Measurements from ENCODE around the gene TMC1.

The TMC1 gene

DNA sequence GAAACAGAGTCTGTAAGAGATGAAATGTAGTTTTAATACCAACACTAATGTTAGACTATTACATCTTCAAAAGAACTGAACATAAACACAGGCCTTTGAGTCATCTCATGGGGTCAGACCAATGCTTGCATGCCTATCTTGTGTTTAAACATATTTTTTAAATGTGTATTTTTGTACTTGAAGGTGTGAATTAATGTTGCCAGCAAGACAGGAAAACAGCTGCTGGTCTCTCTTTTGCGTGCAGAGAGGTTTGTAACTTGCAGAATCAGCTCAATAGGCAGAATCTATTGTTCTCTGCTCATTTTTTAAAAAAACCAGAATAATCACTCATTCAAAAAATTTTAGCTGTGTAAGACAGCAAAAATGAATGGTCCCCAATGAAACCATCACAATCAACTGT is 251.3 kb downstream of the TMC1 start:
- TF ChIP-seq FOXM1 (IDR thresholded peaks at IDR 0.05; ENCODE audit: borderline replicate concordance, low read depth) = no peak
- TF ChIP-seq CREB1 (IDR thresholded peaks at IDR 0.05; ENCODE audit: low read depth) = no peak
- TF ChIP-seq, protein P1, sequence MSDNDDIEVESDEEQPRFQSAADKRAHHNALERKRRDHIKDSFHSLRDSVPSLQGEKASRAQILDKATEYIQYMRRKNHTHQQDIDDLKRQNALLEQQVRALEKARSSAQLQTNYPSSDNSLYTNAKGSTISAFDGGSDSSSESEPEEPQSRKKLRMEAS (IDR thresholded peaks at IDR 0.05) = no peak
- no peak for TF ChIP-seq CEBPB (IDR thresholded peaks at IDR 0.05)
- TF ChIP-seq TCF12 (IDR thresholded peaks at IDR 0.05; ENCODE audit: low read depth) = no peak
- TF ChIP-seq TEAD4 (IDR thresholded peaks at IDR 0.05) = no peak
- no peak for TF ChIP-seq YY1 (IDR thresholded peaks at IDR 0.05; ENCODE audit: low read depth)
- TF ChIP-seq EGR1 (IDR thresholded peaks at IDR 0.05) = no peak
- TF ChIP-seq, protein P2, sequence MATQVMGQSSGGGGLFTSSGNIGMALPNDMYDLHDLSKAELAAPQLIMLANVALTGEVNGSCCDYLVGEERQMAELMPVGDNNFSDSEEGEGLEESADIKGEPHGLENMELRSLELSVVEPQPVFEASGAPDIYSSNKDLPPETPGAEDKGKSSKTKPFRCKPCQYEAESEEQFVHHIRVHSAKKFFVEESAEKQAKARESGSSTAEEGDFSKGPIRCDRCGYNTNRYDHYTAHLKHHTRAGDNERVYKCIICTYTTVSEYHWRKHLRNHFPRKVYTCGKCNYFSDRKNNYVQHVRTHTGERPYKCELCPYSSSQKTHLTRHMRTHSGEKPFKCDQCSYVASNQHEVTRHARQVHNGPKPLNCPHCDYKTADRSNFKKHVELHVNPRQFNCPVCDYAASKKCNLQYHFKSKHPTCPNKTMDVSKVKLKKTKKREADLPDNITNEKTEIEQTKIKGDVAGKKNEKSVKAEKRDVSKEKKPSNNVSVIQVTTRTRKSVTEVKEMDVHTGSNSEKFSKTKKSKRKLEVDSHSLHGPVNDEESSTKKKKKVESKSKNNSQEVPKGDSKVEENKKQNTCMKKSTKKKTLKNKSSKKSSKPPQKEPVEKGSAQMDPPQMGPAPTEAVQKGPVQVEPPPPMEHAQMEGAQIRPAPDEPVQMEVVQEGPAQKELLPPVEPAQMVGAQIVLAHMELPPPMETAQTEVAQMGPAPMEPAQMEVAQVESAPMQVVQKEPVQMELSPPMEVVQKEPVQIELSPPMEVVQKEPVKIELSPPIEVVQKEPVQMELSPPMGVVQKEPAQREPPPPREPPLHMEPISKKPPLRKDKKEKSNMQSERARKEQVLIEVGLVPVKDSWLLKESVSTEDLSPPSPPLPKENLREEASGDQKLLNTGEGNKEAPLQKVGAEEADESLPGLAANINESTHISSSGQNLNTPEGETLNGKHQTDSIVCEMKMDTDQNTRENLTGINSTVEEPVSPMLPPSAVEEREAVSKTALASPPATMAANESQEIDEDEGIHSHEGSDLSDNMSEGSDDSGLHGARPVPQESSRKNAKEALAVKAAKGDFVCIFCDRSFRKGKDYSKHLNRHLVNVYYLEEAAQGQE (IDR thresholded peaks at IDR 0.05; ENCODE audit: low read depth) = no peak
- TF ChIP-seq EP300 (IDR thresholded peaks at IDR 0.05; ENCODE audit: borderline replicate concordance) = no peak
- TF ChIP-seq TAF1 (IDR thresholded peaks at IDR 0.05; ENCODE audit: low read depth) = no peak
- TF ChIP-seq, protein P3, sequence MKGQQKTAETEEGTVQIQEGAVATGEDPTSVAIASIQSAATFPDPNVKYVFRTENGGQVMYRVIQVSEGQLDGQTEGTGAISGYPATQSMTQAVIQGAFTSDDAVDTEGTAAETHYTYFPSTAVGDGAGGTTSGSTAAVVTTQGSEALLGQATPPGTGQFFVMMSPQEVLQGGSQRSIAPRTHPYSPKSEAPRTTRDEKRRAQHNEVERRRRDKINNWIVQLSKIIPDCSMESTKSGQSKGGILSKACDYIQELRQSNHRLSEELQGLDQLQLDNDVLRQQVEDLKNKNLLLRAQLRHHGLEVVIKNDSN (IDR thresholded peaks at IDR 0.05) = no peak
- TF ChIP-seq NFIC (IDR thresholded peaks at IDR 0.05) = no peak
- TF ChIP-seq RAD21 (IDR thresholded peaks at IDR 0.05; ENCODE audit: low read depth) = no peak
- TF ChIP-seq ZBTB7A (IDR thresholded peaks at IDR 0.05; ENCODE audit: low read depth) = no peak

DNA sequence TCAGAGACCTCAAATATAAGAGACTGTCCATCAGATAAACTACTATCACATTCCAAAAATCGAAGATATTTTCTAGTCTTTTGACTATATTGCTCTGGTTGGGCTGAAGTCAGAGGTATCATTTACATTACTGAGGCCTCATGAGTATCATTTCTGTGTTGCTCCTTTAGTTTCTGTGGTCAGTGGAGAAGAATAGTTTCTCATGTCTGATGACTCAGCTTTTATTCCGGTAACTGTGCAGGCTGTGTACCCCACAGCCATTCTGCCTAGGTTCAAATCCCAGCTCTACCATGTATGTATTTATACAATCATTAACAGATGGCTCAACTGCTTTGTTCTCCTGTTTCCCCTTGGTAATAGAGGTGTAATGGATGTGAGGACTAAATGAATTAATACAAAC is 252.2 kb downstream of the TMC1 start:
- no peak for TF ChIP-seq TAF1 (IDR thresholded peaks at IDR 0.05; ENCODE audit: low read depth)
- TF ChIP-seq, protein P3 (IDR thresholded peaks at IDR 0.05) = no peak
- TF ChIP-seq EGR1 (IDR thresholded peaks at IDR 0.05) = no peak
- TF ChIP-seq EP300 (IDR thresholded peaks at IDR 0.05; ENCODE audit: borderline replicate concordance) = no peak
- TF ChIP-seq, protein P1 (IDR thresholded peaks at IDR 0.05) = no peak
- TF ChIP-seq NFIC (IDR thresholded peaks at IDR 0.05) = no peak
- no peak for TF ChIP-seq RAD21 (IDR thresholded peaks at IDR 0.05; ENCODE audit: low read depth)
- TF ChIP-seq, protein P2 (IDR thresholded peaks at IDR 0.05; ENCODE audit: low read depth) = no peak
- TF ChIP-seq ZBTB7A (IDR thresholded peaks at IDR 0.05; ENCODE audit: low read depth) = no peak
- no peak for TF ChIP-seq CREB1 (IDR thresholded peaks at IDR 0.05; ENCODE audit: low read depth)
- TF ChIP-seq YY1 (IDR thresholded peaks at IDR 0.05; ENCODE audit: low read depth) = no peak
- TF ChIP-seq TCF12 (IDR thresholded peaks at IDR 0.05; ENCODE audit: low read depth) = no peak
- TF ChIP-seq TEAD4 (IDR thresholded peaks at IDR 0.05) = no peak
- no peak for TF ChIP-seq CEBPB (IDR thresholded peaks at IDR 0.05)

DNA sequence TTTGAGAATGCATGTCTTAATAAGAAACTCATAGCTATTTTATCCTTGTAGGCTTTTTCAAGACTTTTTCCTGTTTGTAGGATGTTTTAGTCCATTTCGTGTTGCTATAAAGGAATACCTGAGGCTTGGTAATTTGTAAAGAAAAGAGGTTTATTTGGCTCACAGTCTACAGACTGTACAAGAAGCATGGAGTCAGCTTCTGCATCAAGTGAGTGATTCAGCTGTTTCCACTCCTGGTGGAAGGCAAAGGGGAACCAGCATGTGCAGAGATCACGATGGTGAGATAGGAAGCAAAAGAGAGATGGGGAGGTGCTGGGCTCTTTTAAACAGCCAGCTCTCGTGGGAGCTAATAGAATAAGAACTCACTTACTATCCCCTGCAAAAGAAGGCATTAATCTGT is 254.2 kb downstream of the TMC1 start:
- TF ChIP-seq TEAD4 (IDR thresholded peaks at IDR 0.05) (no peak), NFIC (IDR thresholded peaks at IDR 0.05) (no peak), TCF12 (IDR thresholded peaks at IDR 0.05; ENCODE audit: low read depth) (no peak), RAD21 (IDR thresholded peaks at IDR 0.05; ENCODE audit: low read depth) (no peak), ZBTB7A (IDR thresholded peaks at IDR 0.05; ENCODE audit: low read depth) (no peak), FOXM1 (IDR thresholded peaks at IDR 0.05; ENCODE audit: borderline replicate concordance, low read depth) (no peak), CREB1 (IDR thresholded peaks at IDR 0.05; ENCODE audit: low read depth) (no peak), YY1 (IDR thresholded peaks at IDR 0.05; ENCODE audit: low read depth) (no peak), TAF1 (IDR thresholded peaks at IDR 0.05; ENCODE audit: low read depth) (no peak), EGR1 (IDR thresholded peaks at IDR 0.05) (no peak), EP300 (IDR thresholded peaks at IDR 0.05; ENCODE audit: borderline replicate concordance) (no peak), CEBPB (IDR thresholded peaks at IDR 0.05) (no peak)
- TF ChIP-seq, protein P3 (IDR thresholded peaks at IDR 0.05) = no peak
- TF ChIP-seq, protein P1 (IDR thresholded peaks at IDR 0.05) = no peak
- TF ChIP-seq, protein P2 (IDR thresholded peaks at IDR 0.05; ENCODE audit: low read depth) = no peak

Data from Ishikawa (cell line).